Heart left ventricle (tissue), 16 donors: ENCODE results near the gene AFG3L2. TPM values are rescaled to one million over a fixed set of nuclear protein-coding genes. Genes with fewer than 3 reads are reported as not detected.
"Not testable (repeated sequence)": the region's sequence is repeated elsewhere in the genome, so short reads cannot be mapped to it uniquely, and the experiment has no call there.

Source experiments
- ATAC-seq, 4 donors: fragments of 200-7000 bp; cut with Tn5 transposase; one replicate each; pipeline ENCODE4 v1.9.1; 2020 to 2022; ENCODE audit warnings: moderate library complexity in 4 of 4, mild to moderate bottlenecking in 3 of 4, moderate number of reproducible peaks in 1 of 4
- DNase-seq, 5 donors: peaks; one replicate each; pipeline ENCODE4 v3.0.0-alpha.2; 2020
- H3K27ac ChIP-seq, 12 donors: fragments of 200-600 bp; sonication (generic) in 4 of 12; one replicate each; pipeline versions ENCODE4 v1.5.0 to v1.8.0; 2016 to 2022; ENCODE audit warnings: mild to moderate bottlenecking in 2 of 12
- H3K27me3 ChIP-seq, 9 donors: fragments of 200-600 bp; sonication (generic) in 2 of 9; one replicate each; pipeline versions ENCODE4 v1.5.1 to v1.8.0; 2016 to 2022; ENCODE audit warnings: mild to moderate bottlenecking in 3 of 9
- H3K36me3 ChIP-seq, 9 donors: fragments of 200-600 bp; sonication (generic) in 2 of 9; one replicate each; pipeline versions ENCODE4 v1.5.0 to v1.8.0; 2018 to 2022; ENCODE audit warnings: mild to moderate bottlenecking in 2 of 9
- H3K4me1 ChIP-seq, 12 donors: fragments of 200-600 bp; sonication (generic) in 4 of 12; one replicate each; pipeline versions ENCODE4 v1.5.0 to v1.8.0; 2016 to 2022; ENCODE audit warnings: mild to moderate bottlenecking in 3 of 12
- H3K4me3 ChIP-seq, 12 donors: fragments of 200-600 bp; sonication (generic) in 4 of 12; one replicate each; pipeline versions ENCODE4 v1.5.0 to v1.8.0; 2017 to 2022; ENCODE audit warnings: mild to moderate bottlenecking in 9 of 12, moderate library complexity in 4 of 12
- H3K9me3 ChIP-seq, 12 donors: fragments of 200-600 bp; sonication (generic) in 4 of 12; one replicate each; pipeline versions ENCODE4 v1.5.0 to v1.8.0; 2016 to 2022; ENCODE audit warnings: mild to moderate bottlenecking in 1 of 12
- POLR2A ChIP-seq, 2 donors: fragments of 450-650 bp; IDR thresholded peaks; one replicate each; pipeline ENCODE4 v1.6.1; 2017; ENCODE audit warnings: antibody characterized with exemption in 2 of 2, mild to moderate bottlenecking in 2 of 2, moderate library complexity in 2 of 2
- WGBS, 4 donors: extraction: QIAGEN DNeasy Blood & Tissue Kit in 2 of 4; methylation state at CpG; one replicate each; pipeline versions ENCODE4 v1.1.5 to v1.1.7; 2013 to 2018; 5-methylcytosine and 5-hydroxymethylcytosine counted together
- intact Hi-C, 10 donors: fragments of 100-400 bp; cut with DNase I; formaldehyde crosslinking; loops; one replicate each; pipeline versions ENCODE4 v1.11.1 to v1.14.2; 2022
- polyA plus RNA-seq, 2 donors: library from polyadenylated mRNA; stranded (reverse); fragments of 200-250 nt; gene quantifications; one replicate each; pipeline ENCODE4 v1.2.3, GENCODE V29; 2013
- total RNA-seq, 9 donors: library from RNA; depleted of rRNA in 2 of 9; stranded (reverse); fragments of >200 nt in 2 of 9; fragmentation: NEBNext Ultra II Directional in 3 of 9; extraction: Animal tissue kit (Norgen Biotek cat#: 25700) in 3 of 9; gene quantifications; one replicate each; pipeline versions ENCODE4 v1.1.0 to v1.2.4, GENCODE V29; 2016 to 2023
- TF ChIP-seq, protein P1 (sequence below), 12 donors: fragments of 200-600 bp; sonication (generic) in 4 of 12; IDR thresholded peaks; one replicate each; pipeline versions ENCODE4 v1.5.0 to v1.8.0; 2018 to 2022; ENCODE audit warnings: antibody characterized with exemption in 12 of 12, mild to moderate bottlenecking in 5 of 12
- donor health status: ischemic (EF 13 %, LVEDD 7.1; RV severe dilation, severe dysfunction).
- donor health status: healthy with polysubstance abuse.
- donor health status: DM: no; HTN: yes; CAD: no.
- donor health status: DM: no; HTN: no; CAD: no.
- donor health status: ischemic (EF 25% LVEDD 6.9; RV normal size, moderate dysfunction).
- donor health status: ischemic (EF 25% LVEDD 5.7; RV mildly dilated, moderate dysfunction).
- donor health status: healthy.
- donor health status: DM: yes; HTN: yes; CAD: no.
- donor health status: ischemic (EF 35%, LVEDD 5.7; RV mildly dilated, moderate dysfunction).
- donor health status: nonischemic (EF 11% LVEDD 7.7; RV severe dilation, severe dysfunction).
- donor health status: DM: yes; HTN: yes; CAD: no.
- donor health status: PGD.
- donor health status: ischemic (EF 29% LVEDD 5.4; RV normal size, mild dysfunction).
- donor health status: nonischemic (EF 23%, LVEDD 6.1; RV moderate dilation, normal function).

AFG3L2 gene
- total and polyA plus RNA-seq, 11 donors: 59.9 to 174 (median 138) TPM

DNA sequence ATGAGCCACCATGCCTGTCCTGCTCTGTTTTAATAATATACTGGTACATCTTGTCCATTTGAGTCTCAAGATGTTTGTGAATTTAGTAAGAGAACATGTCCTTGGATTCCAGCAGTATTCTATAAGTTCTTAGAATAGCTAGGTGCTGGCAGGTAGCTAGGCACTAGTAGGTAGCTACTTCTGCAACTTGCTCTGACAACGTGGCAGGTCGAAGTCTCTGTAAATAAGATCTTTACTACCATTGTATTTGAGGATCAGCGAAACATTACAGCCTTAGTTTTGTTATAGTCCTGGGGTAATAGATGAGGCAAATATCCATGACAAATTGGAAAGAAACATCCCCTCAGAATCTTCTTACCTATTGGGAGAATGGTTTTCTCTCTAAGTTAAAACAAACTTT, 16.5 kb upstream of the AFG3L2 start:
- DNase-seq (no peak), ATAC-seq (no peak)
- Histone ChIP-seq H3K36me3 (no peaks in the 10 kb centered on the region), H3K27ac (no peak overlapping the region), H3K27me3 (no peaks in the 10 kb centered on the region), H3K4me1 (peaks cover 0 to 2% (median 0%) of the 10 kb centered on the region in 12 donors), H3K4me3 (no peak overlapping the region), H3K9me3 (no peaks in the 10 kb centered on the region)
- TF ChIP-seq POLR2A (IDR thresholded peaks at IDR 0.05): no peak
- TF ChIP-seq, protein P1, sequence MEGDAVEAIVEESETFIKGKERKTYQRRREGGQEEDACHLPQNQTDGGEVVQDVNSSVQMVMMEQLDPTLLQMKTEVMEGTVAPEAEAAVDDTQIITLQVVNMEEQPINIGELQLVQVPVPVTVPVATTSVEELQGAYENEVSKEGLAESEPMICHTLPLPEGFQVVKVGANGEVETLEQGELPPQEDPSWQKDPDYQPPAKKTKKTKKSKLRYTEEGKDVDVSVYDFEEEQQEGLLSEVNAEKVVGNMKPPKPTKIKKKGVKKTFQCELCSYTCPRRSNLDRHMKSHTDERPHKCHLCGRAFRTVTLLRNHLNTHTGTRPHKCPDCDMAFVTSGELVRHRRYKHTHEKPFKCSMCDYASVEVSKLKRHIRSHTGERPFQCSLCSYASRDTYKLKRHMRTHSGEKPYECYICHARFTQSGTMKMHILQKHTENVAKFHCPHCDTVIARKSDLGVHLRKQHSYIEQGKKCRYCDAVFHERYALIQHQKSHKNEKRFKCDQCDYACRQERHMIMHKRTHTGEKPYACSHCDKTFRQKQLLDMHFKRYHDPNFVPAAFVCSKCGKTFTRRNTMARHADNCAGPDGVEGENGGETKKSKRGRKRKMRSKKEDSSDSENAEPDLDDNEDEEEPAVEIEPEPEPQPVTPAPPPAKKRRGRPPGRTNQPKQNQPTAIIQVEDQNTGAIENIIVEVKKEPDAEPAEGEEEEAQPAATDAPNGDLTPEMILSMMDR (IDR thresholded peaks at IDR 0.05): no peak
- 90 to 97% (median 92%) methylated on average over 3 of the region's 3 CpGs for WGBS, 4 donors
- intact Hi-C loops: loop anchor here in 4 of 10 donors (1.0 to 10.0 kb wide), 6 partner anchors 121 to 544 kb away; partner anchors contain the start of gene SPIRE1 (in 1 of the 4)

DNA sequence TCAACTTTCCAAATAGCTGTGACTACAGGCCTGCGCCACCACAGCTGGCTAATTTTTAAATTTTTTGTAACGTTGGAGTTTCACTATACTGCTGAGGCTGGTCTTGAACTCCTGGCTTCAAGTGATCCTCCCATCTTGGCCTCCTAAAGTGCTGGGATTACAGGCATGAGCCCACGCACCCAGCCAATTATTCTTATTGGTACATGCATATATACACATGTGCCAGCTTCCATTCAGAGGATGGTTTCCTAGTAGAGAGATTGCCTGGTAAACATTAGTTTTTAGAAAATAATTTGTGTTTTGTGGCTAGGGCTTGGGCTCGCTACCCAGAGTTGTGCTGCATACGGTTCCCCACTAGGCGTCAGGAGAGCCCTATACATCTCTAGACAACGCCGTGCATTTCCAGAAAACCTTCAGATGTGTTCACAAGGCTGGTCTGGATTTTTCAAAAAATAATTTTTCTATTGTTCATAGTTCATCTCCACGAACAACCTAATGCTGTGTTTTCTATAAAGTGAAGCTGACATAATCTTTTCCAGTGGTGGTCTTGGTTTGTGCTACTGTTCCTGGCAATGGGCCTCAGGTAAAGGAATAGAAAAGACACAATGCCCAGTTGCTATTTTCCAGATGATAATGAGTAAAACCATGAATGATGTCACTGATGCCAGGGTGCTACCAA, 14.6 kb upstream of the AFG3L2 start:
- WGBS, 4 donors: 12 to 18% (median 16%) methylated on average over 9 of the region's 9 CpGs
- H3K9me3 ChIP-seq: no peaks in the 10 kb centered on the region
- no peaks in the 10 kb centered on the region for H3K36me3 ChIP-seq
- peak; percentile 85 to 95 (median 92) for ATAC-seq
- peak in 3 of 5 donors; percentile 37 to 54 (median 53) for DNase-seq
- H3K4me1 ChIP-seq: no peaks in the 10 kb centered on the region
- TF ChIP-seq, protein P1 (IDR thresholded peaks at IDR 0.05): peak; percentile 83 to 96 (median 90)
- no peak for TF ChIP-seq POLR2A (IDR thresholded peaks at IDR 0.05)
- H3K27me3 ChIP-seq: no peaks in the 10 kb centered on the region
- H3K27ac ChIP-seq: no peak overlapping the region
- H3K4me3 ChIP-seq: no peak overlapping the region
- intact Hi-C loops: loop anchor here in 9 of 10 donors (1.0 to 10.0 kb wide), 7 partner anchors 123 to 546 kb away; partner anchors contain the start of gene SPIRE1 (in 4 of the 9)

DNA sequence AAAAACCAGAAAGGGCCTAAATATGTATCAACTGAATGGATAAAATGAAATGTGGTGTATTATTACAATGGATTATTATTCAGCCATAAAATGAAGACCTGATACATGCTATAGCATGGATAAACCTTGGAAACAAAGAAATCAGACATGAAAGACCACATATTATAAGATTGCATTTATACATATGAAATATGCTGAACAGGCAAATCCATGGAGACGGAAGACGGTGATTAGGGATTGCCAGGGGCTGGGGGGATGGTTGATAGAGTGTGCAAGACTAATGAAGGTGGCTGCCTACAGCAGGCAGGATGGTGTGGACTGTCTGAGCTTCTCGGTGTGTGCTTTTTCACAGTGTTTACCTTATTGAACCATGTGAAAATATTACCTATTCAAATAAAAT, 11.4 kb upstream of the AFG3L2 start:
- Histone ChIP-seq H3K4me1 (no peaks in the 10 kb centered on the region), H3K27ac (no peak overlapping the region), H3K4me3 (no peak overlapping the region), H3K27me3 (no peaks in the 10 kb centered on the region), H3K36me3 (no peaks in the 10 kb centered on the region), H3K9me3 (no peaks in the 10 kb centered on the region)
- WGBS, 4 donors: 71 to 92% (median 86%) methylated on average over 3 of the region's 3 CpGs
- TF ChIP-seq, protein P1 (IDR thresholded peaks at IDR 0.05): no peak
- no peak for TF ChIP-seq POLR2A (IDR thresholded peaks at IDR 0.05)
- DNase-seq: no peak
- no peak for ATAC-seq
- intact Hi-C loops: no loop called here

DNA sequence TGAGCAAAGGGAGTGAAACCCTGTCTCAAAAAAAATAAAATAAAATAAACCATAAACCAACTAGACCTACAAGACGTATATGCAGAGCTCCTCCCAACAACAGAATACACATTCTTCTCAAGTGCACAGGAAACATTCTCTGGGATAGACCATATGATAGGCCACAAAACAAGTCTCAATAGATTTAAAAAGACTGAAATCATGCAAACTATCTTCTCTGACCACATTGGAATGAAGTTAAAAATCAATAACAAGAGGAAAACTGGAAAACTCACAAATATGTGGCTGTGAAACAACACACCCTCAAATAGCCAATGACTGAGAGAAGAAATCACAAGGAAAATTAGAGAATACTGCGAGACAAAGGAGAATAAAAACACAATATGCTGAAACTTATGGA, 7.2 kb upstream of the AFG3L2 start:
- ATAC-seq (no peak), DNase-seq (no peak)
- 72 to 83% (median 78%) methylated on average over 2 of the region's 2 CpGs for WGBS, 4 donors
- Histone ChIP-seq H3K4me1 (no peaks in the 10 kb centered on the region), H3K27me3 (no peaks in the 10 kb centered on the region), H3K4me3 (no peak overlapping the region), H3K36me3 (no peaks in the 10 kb centered on the region), H3K27ac (no peak overlapping the region), H3K9me3 (peaks cover 0 to 10% (median 0%) of the 10 kb centered on the region in 12 donors)
- intact Hi-C loops: no loop called here
- TF ChIP-seq, protein P1 (IDR thresholded peaks at IDR 0.05): no peak
- no peak for TF ChIP-seq POLR2A (IDR thresholded peaks at IDR 0.05)

DNA sequence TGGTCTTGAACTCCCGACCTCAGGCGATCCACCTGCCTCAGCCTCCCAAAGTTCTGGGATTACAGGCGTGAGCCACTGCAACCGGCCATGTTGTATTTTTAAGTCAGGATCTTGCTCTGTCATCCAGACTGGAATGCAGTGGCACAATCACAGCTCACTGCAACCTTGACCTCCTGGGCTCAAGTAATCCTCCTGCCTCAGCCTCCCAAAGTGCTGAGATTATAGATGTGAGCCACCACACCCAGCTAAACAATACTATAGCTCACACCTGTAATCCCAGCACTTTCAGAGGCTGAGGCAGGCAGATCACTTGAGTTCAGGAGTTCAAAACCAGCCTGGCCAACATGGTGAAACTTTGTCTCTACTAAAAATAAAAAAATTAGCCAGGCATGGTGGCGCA, 6.7 kb upstream of the AFG3L2 start:
- H3K27me3 ChIP-seq, H3K36me3 ChIP-seq, ATAC-seq, H3K27ac ChIP-seq, DNase-seq, intact Hi-C loops, H3K4me1 ChIP-seq, H3K4me3 ChIP-seq: not testable (repeated sequence)
- 82 to 96% (median 91%) methylated on average over 5 of the region's 5 CpGs for WGBS, 4 donors
- H3K9me3 ChIP-seq: peaks cover 0 to 10% (median 0%) of the 10 kb centered on the region in 12 donors

DNA sequence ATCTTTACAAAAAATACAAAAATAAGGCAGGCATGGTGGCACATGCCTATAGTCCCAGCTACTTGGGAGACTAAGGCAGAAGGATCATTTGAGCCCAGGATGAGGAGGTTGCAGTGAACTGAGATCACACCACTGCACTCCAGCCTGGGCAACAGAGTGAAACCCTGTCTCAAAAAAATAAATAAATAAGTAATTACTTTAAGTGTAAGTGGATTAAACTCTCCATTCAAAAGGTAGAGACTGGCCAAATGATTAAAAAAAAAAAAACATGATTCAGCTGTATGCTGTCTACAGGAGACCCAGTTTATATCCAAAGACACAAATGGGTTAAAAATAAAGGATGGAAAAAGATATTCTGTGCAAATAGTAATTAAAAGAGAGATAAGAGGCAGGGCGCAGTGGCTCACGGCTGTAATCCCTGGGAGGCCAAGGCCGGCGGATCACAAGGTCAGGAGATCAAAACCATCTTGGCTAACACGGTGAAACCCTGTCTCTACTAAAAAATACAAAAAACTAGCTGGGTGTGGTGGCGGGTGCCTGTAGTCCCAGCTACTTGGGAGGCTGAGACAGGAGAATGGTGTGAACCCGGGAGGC, 5.3 kb upstream of the AFG3L2 start:
- DNase-seq: not testable (repeated sequence)
- WGBS, 4 donors: 85 to 92% (median 88%) methylated on average over 7 of the region's 7 CpGs

More for the DNA sequence above, 5.3 kb upstream of the AFG3L2 start:
- H3K4me3 ChIP-seq, H3K27me3 ChIP-seq, H3K27ac ChIP-seq, ATAC-seq, H3K4me1 ChIP-seq, intact Hi-C loops, H3K36me3 ChIP-seq: not testable (repeated sequence)
- H3K9me3 ChIP-seq: peaks cover 0 to 10% (median 0%) of the 10 kb centered on the region in 12 donors
